K562 (cell line): ENCODE data around the gene FGF2. TPM values are rescaled to one million over a fixed set of nuclear protein-coding genes. Genes with fewer than 3 reads are reported as not detected.
A peak's percentile ranks its signal among the peaks of the same experiment; 100 is the strongest.

Source experiments
- ATAC-seq: fragments of 200-7000 bp; cut with Tn5 transposase; 3 replicates; pipeline ENCODE4 v1.9.1; 2020; ENCODE audit warnings: moderate library complexity
- BruUV-seq: library from RNA; stranded (reverse); fragments of 400-500 nt; replicated peaks from 2 replicates; lab custom pipeline; 2021; lab: Mats Ljungman, UMichigan
- CTCF ChIA-PET: fragments of 300-600 bp; formaldehyde crosslinking; extraction: SDS; loops from one replicate; lab custom pipeline; 2021; ENCODE audit warnings: low intra/inter-chr PET ratio; lab: Yijun Ruan, JAX
- POLR2A ChIA-PET: fragments of 300-600, 350-650 bp; sonication (Branson Sonifier 250); formaldehyde crosslinking; extraction: SDS; loops from one replicate; lab custom pipeline; 2021; ENCODE audit warnings: antibody characterized with exemption, inconsistent platforms; lab: Yijun Ruan, JAX
- DNase-seq, 4 experiments: peaks; one replicate each; pipeline versions ENCODE4 v3.0.0 to v3.0.0-alpha.2; 2011 to 2018; ENCODE audit warnings: low spot score in 3 of 4, mixed read lengths in 3 of 4; ENCODE audit errors: extremely low read depth in 1 of 4
- FAIRE-seq: peaks from 2 replicates; lab custom pipeline; 2011; peaks lifted over from hg19 to GRCh38; lab: Jason Lieb, UNC
- H2AFZ ChIP-seq: 2 replicates; pipeline ENCODE4 v1.6.0; 2011; ENCODE audit warnings: low read depth, low read length, control low read depth, inconsistent platforms
- H3K27ac ChIP-seq: fragments of 200-600 bp; 3 replicates; pipeline ENCODE4 v1.8.0; 2011; ENCODE audit warnings: low read depth, mild to moderate bottlenecking, control low read depth, inconsistent platforms, low read length, moderate library complexity, mixed read lengths; ENCODE audit errors: extremely low read depth
- H3K27me3 ChIP-seq, 2 experiments: fragments of 300-600 bp in 1 of 2; 2 replicates in 1 of 2; 3 replicates in 1 of 2; pipeline versions ENCODE4 v1.6.0 to v1.8.0; 2011; ENCODE audit warnings: inconsistent platforms in 2 of 2, low read length in 2 of 2, mild to moderate bottlenecking in 1 of 2, mixed read lengths in 1 of 2, moderate library complexity in 1 of 2; ENCODE audit not compliant: control insufficient read depth in 2 of 2, insufficient read depth in 2 of 2
- H3K36me3 ChIP-seq: fragments of 300-600 bp; 3 replicates; pipeline ENCODE4 v1.8.0; 2011; ENCODE audit warnings: mild to moderate bottlenecking, low read length, inconsistent platforms; ENCODE audit not compliant: control insufficient read depth, insufficient read depth
- H3K4me1 ChIP-seq, 2 experiments: fragments of 200-600 bp in 1 of 2; replicated peaks in 1 of 2; 2 replicates in 1 of 2; 3 replicates in 1 of 2; pipeline versions ENCODE4 v1.5.1 to v1.8.0; 2011; ENCODE audit warnings: inconsistent platforms in 2 of 2, low read length in 2 of 2, mild to moderate bottlenecking in 1 of 2, mixed read lengths in 1 of 2, moderate library complexity in 1 of 2; ENCODE audit not compliant: control insufficient read depth in 2 of 2, insufficient read depth in 2 of 2
- H3K4me2 ChIP-seq: 2 replicates; pipeline ENCODE4 v1.6.1; 2011; ENCODE audit warnings: low read length, control low read depth, inconsistent platforms, mixed read lengths; ENCODE audit not compliant: insufficient read depth
- H3K4me3 ChIP-seq: fragments of 200-600 bp; sonication (generic), shearing (Covaris generic); 2 replicates; pipeline ENCODE4 v1.5.1; 2016; ENCODE audit warnings: control low read depth, inconsistent platforms
- H3K79me2 ChIP-seq: fragments of 200-600 bp; 3 replicates; pipeline ENCODE4 v1.8.0; 2011; ENCODE audit warnings: low read length, inconsistent platforms; ENCODE audit not compliant: control insufficient read depth, insufficient read depth
- H3K9ac ChIP-seq, 2 experiments: 2 replicates each; pipeline versions ENCODE4 v1.6.0 to v1.6.1; 2011; ENCODE audit warnings: low read depth in 2 of 2, low read length in 2 of 2, control low read depth in 1 of 2, inconsistent platforms in 1 of 2, mild to moderate bottlenecking in 1 of 2, mixed read lengths in 1 of 2; ENCODE audit not compliant: insufficient read depth in 1 of 2
- H3K9me1 ChIP-seq: one replicate; pipeline ENCODE4 v1.6.0; 2011; ENCODE audit warnings: inconsistent platforms, mild to moderate bottlenecking, low read length, moderate library complexity; ENCODE audit not compliant: control insufficient read depth, insufficient read depth
- H3K9me3 ChIP-seq: replicated peaks from 2 replicates; pipeline ENCODE4 v1.5.1; 2011; ENCODE audit warnings: low read depth, low read length, inconsistent platforms; ENCODE audit not compliant: control insufficient read depth, insufficient read depth
- H4K20me1 ChIP-seq: replicated peaks from 2 replicates; pipeline ENCODE4 v1.6.1; 2011; ENCODE audit warnings: low read length, inconsistent platforms, mixed read lengths; ENCODE audit not compliant: control insufficient read depth, insufficient read depth
- ARNT ChIP-seq, 2 experiments: fragments of 450-650 bp; IDR thresholded peaks; 2 replicates each; pipeline ENCODE4 v1.6.1; 2016; ENCODE audit warnings: mild to moderate bottlenecking in 1 of 2
- BRD9 ChIP-seq: fragments of 450-650 bp; IDR thresholded peaks from 2 replicates; pipeline ENCODE4 v1.6.1; 2018; ENCODE audit warnings: low read depth; ENCODE audit not compliant: partially characterized antibody
- C11orf30 ChIP-seq: fragments of 450-650 bp; IDR thresholded peaks from 2 replicates; pipeline ENCODE4 v1.6.1; 2016; ENCODE audit warnings: low read depth, mild to moderate bottlenecking
- CHD2 ChIP-seq: IDR thresholded peaks from 2 replicates; pipeline ENCODE4 v1.6.1; 2011; ENCODE audit warnings: low read depth, low read length
- CTBP1 ChIP-seq: fragments of 450-650 bp; IDR thresholded peaks from 2 replicates; pipeline ENCODE4 v1.6.1; 2016; ENCODE audit warnings: borderline replicate concordance
- EHMT2 ChIP-seq: fragments of 450-650 bp; IDR thresholded peaks from 2 replicates; pipeline ENCODE4 v1.6.1; 2018; ENCODE audit warnings: antibody characterized with exemption
- ELF1 ChIP-seq: fragments of 200-800 bp; sonication (Bioruptor generic); IDR thresholded peaks from 2 replicates; pipeline ENCODE4 v1.6.1; 2016; ENCODE audit warnings: missing genetic modification characterization, missing compliant biosample characterization
- FOXK2 ChIP-seq, 2 experiments: fragments of 450-650 bp; IDR thresholded peaks in 1 of 2; conservative IDR thresholded peaks in 1 of 2; 2 replicates each; pipeline ENCODE4 v1.6.1; 2016; ENCODE audit warnings: low read depth in 2 of 2, mild to moderate bottlenecking in 1 of 2
- GTF2F1 ChIP-seq: IDR thresholded peaks from 2 replicates; pipeline ENCODE4 v1.6.1; 2011; ENCODE audit warnings: low read depth, low read length, improper control_type of control experiment
- LEF1 ChIP-seq: fragments of 450-650 bp; IDR thresholded peaks from 2 replicates; pipeline ENCODE4 v1.6.1; 2016; ENCODE audit warnings: mild to moderate bottlenecking
- MYBL2 ChIP-seq, 2 experiments: fragments of 450-650 bp in 1 of 2; sonication (generic) in 1 of 2; formaldehyde crosslinking in 1 of 2; IDR thresholded peaks; 2 replicates each; pipeline versions ENCODE4 v1.6.1 to v1.8.1; 2017 to 2022; ENCODE audit warnings: borderline replicate concordance in 1 of 2, inconsistent platforms in 1 of 2, low read depth in 1 of 2, mild to moderate bottlenecking in 1 of 2, missing genetic modification reagents in 1 of 2, moderate library complexity in 1 of 2
- PCBP1 ChIP-seq: fragments of 200-400 bp; formaldehyde crosslinking; IDR thresholded peaks from 2 replicates; pipeline ENCODE4 v1.6.1; 2018; ENCODE audit warnings: mild to moderate bottlenecking, low read depth, low read length; ENCODE audit not compliant: poor library complexity, severe bottlenecking
- SIN3A ChIP-seq, 2 experiments: fragments of 150-350 bp in 1 of 2; IDR thresholded peaks; 2 replicates each; pipeline ENCODE4 v1.6.1; 2011 to 2016; ENCODE audit warnings: borderline replicate concordance in 2 of 2, low read depth in 2 of 2, low read length in 2 of 2, mild to moderate bottlenecking in 2 of 2, moderate library complexity in 2 of 2; ENCODE audit not compliant: control insufficient read depth in 1 of 2
- SPI1 ChIP-seq: IDR thresholded peaks from 2 replicates; pipeline ENCODE4 v1.6.1; 2011; ENCODE audit warnings: low read depth, low read length, control low read depth, borderline replicate concordance
- TAF1 ChIP-seq: IDR thresholded peaks from 2 replicates; pipeline ENCODE4 v1.6.1; 2011; ENCODE audit warnings: mild to moderate bottlenecking, low read length, moderate library complexity; ENCODE audit not compliant: insufficient read depth, control insufficient read depth, severe bottlenecking; ENCODE audit errors: extremely low read depth
- XRCC5 ChIP-seq: fragments of 200-400 bp; formaldehyde crosslinking; IDR thresholded peaks from 2 replicates; pipeline ENCODE4 v1.6.1; 2017; ENCODE audit warnings: low read depth, mild to moderate bottlenecking, low read length
- WGBS: fragments of 100-300 bp; shearing (Covaris generic); methylation state at CpG from one replicate; pipeline ENCODE4 v1.1.6; 2016; ENCODE audit warnings: low coverage, mixed read lengths; ENCODE audit not compliant: insufficient coverage; ENCODE audit errors: missing lambda C conversion rate; 5-methylcytosine and 5-hydroxymethylcytosine counted together
- in situ Hi-C: fragments of 300-500 bp; cut with MboI; formaldehyde crosslinking; loops from 4 replicates; pipeline ENCODE4 v1.15.0; 2018; ENCODE audit warnings: inconsistent platforms, mixed read lengths
- intact Hi-C: fragments of 100-400 bp; cut with micrococcal nuclease; formaldehyde crosslinking; loops from 2 replicates; pipeline ENCODE4 v1.14.2; 2022
- polyA plus RNA-seq, 8 experiments: library from polyadenylated mRNA; depleted of rRNA in 4 of 8; stranded (reverse) in 5 of 8; unstranded in 3 of 8; fragments of >200 nt; fragmentation: Nextera tagmentation in 2 of 8; fragmentation: Illumina TruSeq in 1 of 8; extraction: Ambion mirVana in 2 of 8; extraction: Trizol in 1 of 8; gene quantifications; 2 replicates each; pipeline versions ENCODE4 v1.2.1 to v1.2.3, GENCODE V29; 2011 to 2014; ENCODE audit warnings: inconsistent platforms in 1 of 8, missing spikeins in 1 of 8
- total RNA-seq, 7 experiments: library from RNA; depleted of rRNA in 6 of 7; stranded (reverse); fragments of >200 nt in 6 of 7; fragmentation: Illumina TruSeq in 2 of 7; extraction: Trizol in 2 of 7; gene quantifications; 2 replicates each; pipeline versions ENCODE4 v1.2.1 to v1.2.3, GENCODE V29; 2011 to 2021; ENCODE audit warnings: low replicate concordance in 1 of 7
- TF ChIP-seq, protein P1 (sequence below): fragments of 250-450 bp; sonication (Bioruptor Pico); IDR thresholded peaks from 2 replicates; pipeline ENCODE4 v1.8.0; 2022; ENCODE audit warnings: moderate library complexity, mild to moderate bottlenecking, inconsistent platforms
- TF ChIP-seq, protein P2 (sequence below): sonication (generic); formaldehyde crosslinking; IDR thresholded peaks from 2 replicates; pipeline ENCODE4 v1.8.1; 2023; ENCODE audit warnings: mild to moderate bottlenecking, missing genetic modification reagents

The FGF2 gene
- total and polyA plus RNA-seq, 9 of the 15 experiments (the other 6 are each of a cell fraction or from before 2014, with no cell fraction given), result 2.5 to 19.4 (median 9.2) TPM

DNA sequence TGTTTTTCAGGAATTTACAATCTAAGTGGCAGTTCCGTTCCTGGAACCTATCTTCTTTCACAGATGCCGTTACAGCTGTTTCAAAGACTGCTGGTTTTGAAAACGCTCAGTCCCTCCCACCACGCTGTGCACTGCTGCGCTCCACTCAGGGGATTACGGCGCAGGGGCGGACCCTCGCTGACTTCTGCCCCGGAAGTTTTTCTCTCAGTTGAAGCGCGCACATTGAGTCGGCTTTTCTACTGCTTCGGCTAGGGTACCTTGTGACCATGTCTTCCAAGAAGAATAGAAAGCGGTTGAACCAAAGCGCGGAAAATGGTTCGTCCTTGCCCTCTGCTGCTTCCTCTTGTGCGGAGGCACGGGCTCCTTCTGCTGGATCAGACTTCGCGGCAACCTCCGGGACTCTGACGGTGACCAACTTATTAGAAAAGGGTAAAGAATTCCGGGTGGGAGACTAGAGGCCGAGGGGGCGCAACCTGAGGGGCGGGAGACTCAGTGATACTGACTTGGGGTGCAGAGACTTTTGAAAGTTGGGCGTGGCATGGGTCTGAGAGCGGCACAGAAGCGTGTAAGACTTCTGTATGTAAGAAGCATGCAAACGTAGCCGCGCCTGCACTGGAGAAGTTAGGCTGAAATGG is 96.4 kb downstream of the FGF2 start:
- ATAC-seq (peak; percentile 91), FAIRE-seq (peak; percentile 96), DNase-seq (peak; percentile 79 to 95 (median 84))
- no peaks in the 10 kb centered on the region for H3K9me3 ChIP-seq
- WGBS, result 0% methylated on average over 31 of the region's 34 CpGs
- H4K20me1 ChIP-seq, result no peaks in the 10 kb centered on the region
- no peaks in the 10 kb centered on the region for H3K27me3 ChIP-seq
- POLR2A ChIA-PET, result interaction anchor here (0.8 to 1.3 kb wide), 6 partner anchors 19 to 321 kb away, joined by 3 to 10 read pairs (median 4); partner anchors contain the start of gene BBS12
- H3K27ac ChIP-seq, result peak overlapping the region; percentile 85
- CTCF ChIA-PET, result no interaction called here
- H3K4me1 ChIP-seq, result peaks cover 6 to 26% of the 10 kb centered on the region in 2 experiments; a peak in 4 of 5 replicates
- H3K79me2 ChIP-seq, result peaks cover 82% of the 10 kb centered on the region
- intact Hi-C loops, result loop anchor here (2.0 kb wide), 3 partner anchors 94 to 320 kb away; no protein-coding TSS in a partner anchor
- H3K4me3 ChIP-seq, result peak overlapping the region; percentile 85
- peak overlapping the region; percentile 95 for H3K4me2 ChIP-seq
- H3K36me3 ChIP-seq, result peaks cover 21% of the 10 kb centered on the region; the same call in 2 of the 3 replicates
- H2AFZ ChIP-seq, result peak overlapping the region; percentile 91
- peak overlapping the region; percentile 84 to 94 for H3K9ac ChIP-seq
- in situ Hi-C loops, result loop anchor here (5.0 to 25.0 kb wide), 2 partner anchors 171 to 1061 kb away; partner anchors contain the start of gene BBS7
- H3K9me1 ChIP-seq, result peaks cover 3% of the 10 kb centered on the region
- no TSS peak for BruUV-seq
- TF ChIP-seq C11orf30 (peak; percentile 51; the same call in 1 of the 2 replicates), MYBL2 (IDR thresholded peaks at IDR 0.05; ENCODE audit: low read depth) (peak; percentile 77), MYBL2 (CRISPR knock-in tag; IDR thresholded peaks at IDR 0.05; ENCODE audit: borderline replicate concordance) (no peak), CHD2 (peak; percentile 19; the same call in 1 of the 2 replicates), CTBP1 (peak; percentile 36; the same call in 1 of the 2 replicates), FOXK2 (conservative IDR thresholded peaks at IDR 0.05 in 1 of 2, IDR thresholded peaks at IDR 0.05 in 1 of 2; ENCODE audit: low read depth in 2 of 2) (peak; percentile 53 to 68; a peak in 2 of 4 replicates), EHMT2 (0 out of 2 replicates have a peak, but pooled peaks have one; percentile 14), XRCC5 (no peak), PCBP1 (peak; percentile 22), BRD9 (no peak), ARNT (IDR thresholded peaks at IDR 0.05) (peak in 1 of 2 experiments; percentile 88; a peak in 1 of 4 replicates), GTF2F1 (0 out of 2 replicates have a peak, but pooled peaks have one; percentile 36), LEF1 (peak; percentile 45; the same call in 1 of the 2 replicates), ELF1 (tag) (0 out of 2 replicates have a peak, but pooled peaks have one; percentile 20), SPI1 (peak; percentile 37; the same call in 1 of the 2 replicates), TAF1 (peak; percentile 59), SIN3A (IDR thresholded peaks at IDR 0.05; ENCODE audit: borderline replicate concordance in 2 of 2, control insufficient read depth in 1 of 2, low read depth in 2 of 2, low read length in 2 of 2) (peak; percentile 91 to 97; a peak in 3 of 4 replicates)
- TF ChIP-seq, protein P1, sequence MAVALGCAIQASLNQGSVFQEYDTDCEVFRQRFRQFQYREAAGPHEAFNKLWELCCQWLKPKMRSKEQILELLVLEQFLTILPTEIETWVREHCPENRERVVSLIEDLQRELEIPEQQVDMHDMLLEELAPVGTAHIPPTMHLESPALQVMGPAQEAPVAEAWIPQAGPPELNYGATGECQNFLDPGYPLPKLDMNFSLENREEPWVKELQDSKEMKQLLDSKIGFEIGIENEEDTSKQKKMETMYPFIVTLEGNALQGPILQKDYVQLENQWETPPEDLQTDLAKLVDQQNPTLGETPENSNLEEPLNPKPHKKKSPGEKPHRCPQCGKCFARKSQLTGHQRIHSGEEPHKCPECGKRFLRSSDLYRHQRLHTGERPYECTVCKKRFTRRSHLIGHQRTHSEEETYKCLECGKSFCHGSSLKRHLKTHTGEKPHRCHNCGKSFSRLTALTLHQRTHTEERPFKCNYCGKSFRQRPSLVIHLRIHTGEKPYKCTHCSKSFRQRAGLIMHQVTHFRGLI (CRISPR knock-in tag), result no peak
- TF ChIP-seq, protein P2, sequence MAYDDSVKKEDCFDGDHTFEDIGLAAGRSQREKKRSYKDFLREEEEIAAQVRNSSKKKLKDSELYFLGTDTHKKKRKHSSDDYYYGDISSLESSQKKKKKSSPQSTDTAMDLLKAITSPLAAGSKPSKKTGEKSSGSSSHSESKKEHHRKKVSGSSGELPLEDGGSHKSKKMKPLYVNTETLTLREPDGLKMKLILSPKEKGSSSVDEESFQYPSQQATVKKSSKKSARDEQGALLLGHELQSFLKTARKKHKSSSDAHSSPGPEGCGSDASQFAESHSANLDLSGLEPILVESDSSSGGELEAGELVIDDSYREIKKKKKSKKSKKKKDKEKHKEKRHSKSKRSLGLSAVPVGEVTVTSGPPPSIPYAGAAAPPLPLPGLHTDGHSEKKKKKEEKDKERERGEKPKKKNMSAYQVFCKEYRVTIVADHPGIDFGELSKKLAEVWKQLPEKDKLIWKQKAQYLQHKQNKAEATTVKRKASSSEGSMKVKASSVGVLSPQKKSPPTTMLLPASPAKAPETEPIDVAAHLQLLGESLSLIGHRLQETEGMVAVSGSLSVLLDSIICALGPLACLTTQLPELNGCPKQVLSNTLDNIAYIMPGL (CRISPR knock-in tag), result no peak
